CD1c-positive myeloid dendritic cell (primary cell): ENCODE results near the gene EN2.

Experiments used
- DNase-seq: peaks from one replicate; pipeline ENCODE4 v3.0.0-alpha.2; 2016; ENCODE audit errors: extremely low spot score

EN2 gene

DNA sequence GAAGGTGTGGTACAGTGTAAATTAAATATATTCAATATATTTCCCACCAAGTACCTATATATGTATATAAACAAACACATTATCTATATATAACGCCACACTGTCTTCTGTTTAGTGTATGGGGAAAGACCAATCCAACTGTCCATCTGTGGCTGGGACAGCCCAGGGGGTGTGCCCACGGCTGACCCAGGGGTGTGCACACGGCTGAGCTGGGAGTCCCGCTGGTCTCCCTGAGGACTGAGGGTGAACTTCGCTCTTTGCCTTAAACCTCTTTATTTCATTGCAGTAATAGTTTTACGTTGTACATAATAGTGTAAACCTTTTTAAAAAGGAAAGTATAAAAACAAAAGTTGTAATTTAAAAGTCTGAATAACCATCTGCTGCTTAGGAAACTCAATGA lies 6.3 kb downstream of the EN2 start:
- DNase-seq = no peak

DNA sequence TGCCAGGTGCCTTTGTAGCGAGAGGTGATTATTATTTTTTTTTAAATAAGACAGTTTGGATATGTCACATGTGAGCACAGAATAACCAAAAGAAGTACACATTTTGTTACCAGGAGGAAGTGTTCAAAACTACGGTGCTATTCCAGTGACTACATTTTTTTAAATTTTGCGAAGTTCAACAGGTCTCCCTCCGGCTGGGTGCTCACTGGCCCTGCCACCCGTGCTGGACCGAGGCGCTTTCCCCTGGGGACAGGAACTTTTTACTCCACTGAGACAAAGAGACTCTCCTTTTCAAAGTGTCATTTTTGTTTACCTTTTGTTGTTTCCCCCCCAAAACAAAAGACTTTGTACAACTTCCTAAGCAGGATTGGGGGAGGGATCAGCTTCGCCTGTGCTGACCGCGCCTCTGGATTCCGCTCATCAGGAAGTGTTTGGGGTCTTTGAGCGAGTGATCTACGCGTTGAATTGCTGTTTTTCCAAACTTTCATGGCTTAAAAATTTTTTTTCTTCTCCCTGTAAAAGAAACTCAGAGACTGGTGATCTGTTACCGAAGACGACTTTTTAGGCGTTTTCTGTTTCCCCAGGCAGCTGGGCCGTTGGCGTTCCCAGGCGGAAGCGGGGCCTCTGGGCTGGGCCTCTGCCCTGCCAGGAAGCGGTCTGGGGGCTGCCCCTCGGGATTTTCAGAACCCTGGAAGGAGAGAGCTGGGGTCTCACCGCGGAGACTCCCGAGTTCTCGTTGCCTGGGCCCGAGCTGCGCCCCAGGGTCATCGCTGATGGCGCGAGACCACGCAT lies 7.2 kb downstream of the EN2 start:
- DNase-seq = no peak

DNA sequence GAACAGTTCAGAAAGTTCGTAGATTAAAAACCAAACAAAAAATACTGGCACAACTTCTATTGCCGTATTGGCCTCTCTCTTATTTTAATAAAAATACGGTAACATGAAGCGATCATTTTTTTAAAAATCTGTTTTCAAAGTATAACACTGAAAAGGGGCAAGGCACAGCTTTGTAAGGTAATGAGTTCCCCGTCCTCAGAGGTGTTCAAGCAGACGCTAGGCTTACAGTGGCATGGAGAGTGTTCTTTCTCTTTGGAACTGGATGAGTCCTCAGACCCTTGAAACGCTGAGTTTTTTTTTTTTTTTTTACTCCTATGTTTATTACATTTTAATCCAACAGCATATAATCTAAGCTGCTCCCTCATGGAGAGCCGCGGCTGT lies 7.8 kb downstream of the EN2 start:
- DNase-seq = no peak

- DNase-seq = no peak
These were observed 8.3 kb downstream of the EN2 start for GRCh38 chr7:155466142-155466813.

- DNase-seq = no peak
These were observed 9.1 kb downstream of the EN2 start for GRCh38 chr7:155466814-155467733.

DNA sequence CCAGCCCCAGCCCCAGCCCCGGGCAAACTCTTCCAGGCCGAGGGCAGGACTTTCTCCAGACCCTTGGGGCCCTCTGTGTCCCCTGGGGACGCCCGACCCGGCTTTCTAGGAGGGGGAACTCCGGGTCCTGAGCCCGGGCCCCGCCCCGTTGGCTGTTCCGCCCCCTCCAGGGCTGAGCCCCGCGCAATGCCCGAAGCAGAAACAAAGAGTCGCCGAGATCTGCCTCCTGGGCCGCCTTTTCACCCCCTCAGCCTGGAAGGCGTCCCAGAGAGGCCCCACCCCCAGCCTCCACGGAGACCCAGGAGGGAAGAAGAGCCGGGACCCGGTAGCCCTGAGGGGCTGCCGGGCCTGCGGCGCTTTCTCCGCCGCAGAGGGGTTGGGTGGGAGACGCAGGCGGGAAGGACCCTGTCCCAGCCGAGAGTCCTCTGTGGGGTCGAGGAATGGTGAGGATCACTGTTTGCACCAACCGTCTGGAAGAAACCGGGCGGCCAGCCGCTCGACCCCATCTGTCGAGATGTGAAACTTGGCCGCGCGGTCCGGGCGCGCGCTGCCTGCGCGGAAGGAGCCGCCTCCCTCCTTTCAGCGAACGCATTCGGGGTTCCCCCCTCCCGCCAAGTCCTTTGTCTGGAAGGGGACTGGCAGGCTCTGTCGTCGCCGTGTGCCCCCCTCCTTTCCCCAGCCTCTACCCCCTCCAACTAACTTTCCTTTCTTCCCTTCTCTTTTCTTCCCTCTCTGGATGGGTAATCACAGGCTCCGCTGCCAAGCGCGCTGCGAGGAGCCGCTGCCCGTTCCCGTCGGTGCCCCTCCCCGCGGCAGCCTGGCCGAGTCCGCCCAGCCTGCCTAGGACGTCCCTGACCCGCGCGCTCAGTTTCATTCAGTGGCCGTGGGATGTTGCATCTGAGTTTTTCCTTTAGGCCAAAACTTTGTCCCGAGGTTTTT lies 10.2 kb downstream of the EN2 start:
- no peak for DNase-seq

GRCh38 chr7:155468785-155469148 lies 10.8 kb downstream of the EN2 start:
- DNase-seq = no peak

DNA sequence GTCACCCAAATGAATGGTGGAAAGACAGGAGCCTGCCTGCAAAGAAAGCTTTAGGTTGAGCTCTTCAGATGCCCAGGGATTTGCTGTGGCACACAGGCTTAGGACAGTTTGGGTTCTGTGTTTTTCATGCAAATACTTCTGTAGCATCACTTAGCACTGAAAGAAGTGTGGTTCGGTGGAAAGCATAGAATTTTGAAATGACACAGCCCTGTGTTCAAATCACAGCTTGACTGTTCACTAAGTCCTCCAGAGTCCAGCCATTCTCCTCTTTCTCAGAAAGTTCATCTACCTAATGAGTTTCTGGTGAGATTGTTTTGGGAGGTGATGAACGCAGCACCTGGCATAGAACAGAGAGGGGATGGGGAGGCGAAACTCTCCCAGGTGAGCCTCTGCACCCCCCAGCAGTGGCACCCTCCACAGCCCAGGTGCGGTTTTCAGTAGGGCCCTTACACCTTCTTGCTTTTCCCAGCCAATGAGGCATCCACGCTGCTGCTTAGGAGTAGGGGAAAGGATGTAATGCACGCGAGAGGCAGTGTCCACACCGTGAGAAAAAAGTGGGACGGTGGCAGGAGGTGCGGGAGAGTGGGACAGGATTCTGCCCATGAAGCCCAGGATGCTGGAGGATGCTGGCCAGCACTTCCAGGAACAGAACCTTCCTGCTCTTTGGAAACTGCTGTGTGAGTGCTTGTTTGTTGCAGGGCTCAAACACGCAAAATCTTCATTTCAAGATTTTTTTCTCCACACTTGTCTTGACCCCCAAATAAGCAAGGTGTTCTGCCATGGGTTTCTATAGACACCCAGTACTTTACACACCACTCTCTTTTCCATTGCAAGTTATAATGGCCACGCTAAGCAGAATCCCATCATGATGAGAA lies 11.6 kb downstream of the EN2 start:
- no peak for DNase-seq

DNA sequence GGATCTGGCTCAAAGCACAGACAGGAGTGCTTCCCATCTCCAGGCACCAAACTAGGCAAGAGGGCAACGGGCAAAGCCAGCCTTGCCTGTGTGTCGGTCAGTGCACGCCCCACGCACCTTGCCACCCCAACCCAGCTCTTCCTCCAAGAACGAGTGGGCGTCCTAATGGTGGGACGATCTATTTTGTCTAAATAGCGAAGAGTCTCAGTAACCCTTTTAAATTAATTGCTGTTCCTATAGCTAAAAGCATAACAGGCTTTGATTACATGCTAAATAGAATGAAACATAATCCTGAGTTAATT lies 12.2 kb downstream of the EN2 start:
- DNase-seq = no peak

GRCh38 chr7:155470686-155471638 lies 13.0 kb downstream of the EN2 start:
- DNase-seq = no peak

GRCh38 chr7:155471718-155472117 lies 13.8 kb downstream of the EN2 start:
- no peak for DNase-seq

- no peak for DNase-seq
These were observed 19.5 kb downstream of the EN2 start for GRCh38 chr7:155477476-155477875.

DNA sequence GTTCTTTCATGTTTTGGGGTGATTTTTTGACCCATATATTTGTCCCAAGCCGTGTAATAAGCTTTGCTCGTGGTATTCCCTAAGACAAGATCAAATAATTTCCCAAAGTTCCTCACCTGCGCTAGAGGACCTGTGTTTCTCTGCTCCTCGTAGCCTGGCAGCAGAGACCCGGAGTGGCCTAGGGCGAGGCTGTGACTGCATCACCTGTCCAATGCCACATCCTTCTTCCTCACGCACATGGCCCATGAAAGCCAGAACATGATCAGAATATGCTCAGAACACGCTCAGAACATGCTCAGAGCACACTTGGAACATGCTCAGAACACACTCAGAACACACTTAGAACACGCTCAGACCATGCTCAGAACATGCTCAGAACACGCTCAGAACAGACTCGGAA lies 23.8 kb downstream of the EN2 start:
- DNase-seq = no peak

- no peak for DNase-seq
These were observed 24.7 kb downstream of the EN2 start for GRCh38 chr7:155482511-155483183.

- DNase-seq = peak; percentile 54
These were observed 25.3 kb downstream of the EN2 start for GRCh38 chr7:155483245-155483644.

- no peak for DNase-seq
These were observed 26.0 kb downstream of the EN2 start for GRCh38 chr7:155483868-155484325.

DNA sequence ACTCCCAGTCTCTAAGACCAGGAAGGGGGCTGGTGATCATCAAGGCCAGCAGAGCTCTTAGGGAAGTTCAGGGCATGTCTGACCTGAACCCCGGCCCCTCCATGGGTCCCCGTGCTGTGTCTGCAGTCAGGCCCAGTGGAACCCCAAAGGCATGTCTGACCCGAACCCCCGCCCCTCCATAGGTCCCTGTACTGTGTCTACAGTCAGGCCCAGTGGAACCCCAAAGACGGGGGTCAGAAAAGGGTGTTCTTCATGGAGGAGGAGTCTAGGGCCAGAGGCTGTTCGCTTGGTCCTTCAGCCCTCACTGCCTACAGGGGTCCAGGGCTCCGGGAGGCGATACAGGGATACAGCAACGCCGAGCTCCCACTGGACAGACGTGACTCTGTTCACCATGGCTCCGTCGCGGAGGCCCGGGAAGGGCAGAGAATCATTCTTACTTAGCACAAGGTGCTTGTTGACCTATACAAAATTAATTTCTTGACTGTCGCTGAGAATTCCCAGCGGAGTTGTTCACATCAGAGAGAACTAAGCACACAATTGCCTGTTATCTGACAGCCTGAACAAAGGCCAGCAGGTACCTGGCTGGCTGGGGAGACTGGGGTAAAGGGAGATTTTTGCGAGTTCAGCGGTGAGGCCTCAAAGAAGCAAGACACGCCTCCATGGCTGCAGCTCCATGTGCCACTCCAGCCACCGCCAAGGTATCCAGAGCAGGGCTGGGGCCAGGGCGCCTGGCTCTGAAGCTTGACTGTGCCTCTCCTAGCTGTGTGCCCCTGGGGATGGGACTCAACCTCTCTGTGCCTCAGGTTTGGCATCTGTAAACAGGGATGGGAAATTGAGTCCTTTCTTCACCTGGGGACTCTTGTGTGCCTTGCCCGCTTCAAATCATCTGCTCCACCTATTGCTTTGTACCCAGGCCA lies 26.8 kb downstream of the EN2 start:
- no peak for DNase-seq
